Motor neuron (in vitro differentiated cells): ENCODE data around the gene SLC25A44. TPM values are rescaled to one million over a fixed set of nuclear protein-coding genes. Genes with fewer than 3 reads are reported as not detected.

Source experiments
- ATAC-seq, 8 experiments: fragments of 200-7000 bp; cut with Tn5 transposase; replicated peaks in 6 of 8; 2 replicates each; pipeline ENCODE4 v1.8.0; 2021; ENCODE audit warnings: mild to moderate bottlenecking in 8 of 8, moderate library complexity in 8 of 8
- H3K27ac ChIP-seq, 2 donors: fragments of 250-450 bp; sonication (Bioruptor Pico); 2 replicates each; pipeline ENCODE4 v1.9.0; 2021; ENCODE audit warnings: antibody characterized with exemption in 2 of 2, mild to moderate bottlenecking in 2 of 2, moderate library complexity in 1 of 2
- H3K4me1 ChIP-seq, 2 donors: fragments of 250-450 bp; sonication (Bioruptor Pico); replicated peaks in 1 of 2; 2 replicates each; pipeline ENCODE4 v1.6.1; 2021; ENCODE audit warnings: antibody characterized with exemption in 2 of 2, mild to moderate bottlenecking in 2 of 2, moderate library complexity in 1 of 2
- H3K4me3 ChIP-seq, 5 donors: fragments of 250-450 bp; sonication (Bioruptor Pico); 2 replicates each; pipeline ENCODE4 v1.9.0; 2021; ENCODE audit warnings: antibody characterized with exemption in 5 of 5, mild to moderate bottlenecking in 5 of 5, moderate library complexity in 4 of 5
- WGBS, 10 experiments: fragments of 450-650 bp; shearing (Covaris generic); methylation state at CpG; one replicate each; pipeline ENCODE4 v1.0.0; 2022; 5-methylcytosine and 5-hydroxymethylcytosine counted together
- in situ Hi-C, 9 experiments: fragments of 400-800 bp; cut with MboI; loops; one replicate each; pipeline ENCODE4 v1.15.0; 2021; ENCODE audit warnings: low sequenced_read_pairs in 9 of 9, low pct_unique_long_range_greater_than_20kb in 2 of 9; ENCODE audit not compliant: unreplicated experiment in 9 of 9
- total RNA-seq, 8 experiments: library from RNA; unstranded; fragments of 300-600 nt; gene quantifications; 2 replicates each; pipeline versions ENCODE4 v1.2.3 to v1.2.4, GENCODE V29; 2022

The SLC25A44 gene
- total RNA-seq, 8 experiments from 2014 or later = 16.5 to 26.8 (median 20.9) TPM

DNA sequence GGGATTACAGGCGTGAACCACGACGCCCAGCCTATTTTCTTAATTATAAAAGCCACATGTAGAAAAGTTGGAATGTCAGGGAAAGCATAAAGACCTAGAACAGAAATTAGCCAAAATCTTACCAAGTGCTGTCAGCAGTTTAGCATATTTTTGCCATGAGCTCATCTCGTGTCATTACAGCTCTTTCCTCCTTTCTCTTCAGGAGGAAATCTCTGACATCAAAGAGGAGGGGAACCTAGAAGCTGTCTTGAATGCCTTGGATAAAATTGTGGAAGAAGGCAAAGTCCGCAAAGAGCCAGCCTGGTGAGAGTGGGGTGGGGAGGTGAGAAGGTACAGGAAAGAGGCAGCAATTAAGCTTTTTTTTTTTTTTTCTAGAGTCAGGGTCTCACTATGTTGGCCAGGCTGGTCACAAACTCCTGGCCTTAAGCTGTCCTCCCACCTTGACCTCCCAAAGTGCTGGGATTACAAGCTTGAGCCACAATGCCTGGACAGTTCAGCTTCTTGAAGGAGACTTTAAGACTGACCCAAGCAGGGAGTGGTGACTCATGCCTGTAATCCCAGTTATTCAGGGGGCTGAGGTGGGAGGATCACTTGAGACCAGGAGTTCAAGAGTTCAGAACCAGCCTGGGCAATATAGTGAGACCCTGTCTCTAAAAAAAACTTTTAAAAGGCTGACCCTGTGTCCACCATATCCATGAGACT is 39.7 kb downstream of the SLC25A44 start:
- no peak overlapping the region for H3K4me3 ChIP-seq
- no peaks in the 10 kb centered on the region for H3K4me1 ChIP-seq
- H3K27ac ChIP-seq = no peak overlapping the region
- in situ Hi-C loops = loop anchor here in 4 of 9 experiments (10.0 to 25.0 kb wide), 3 partner anchors 96 to 146 kb away; partner anchors contain the start of gene MEX3A (in 2 of the 4)
- peak in 2 of 8 experiments; percentile 38 to 62 for ATAC-seq
- 33 to 100% (median 89%) methylated on average over 3 to 5 of the region's 5 CpGs; no CpG with 5 or more reads in 3 of the 10 experiments for WGBS, 10 experiments

GRCh38 chr1:156236164-156236563 is 42.3 kb downstream of the SLC25A44 start:
- Histone ChIP-seq H3K27ac (no peak overlapping the region), H3K4me1 (no peaks in the 10 kb centered on the region), H3K4me3 (no peak overlapping the region)
- WGBS, 10 experiments = 87 to 100% (median 100%) methylated on average over 1 to 8 of the region's 12 CpGs; no CpG with 5 or more reads in 5 of the 10 experiments
- no peak for ATAC-seq
- in situ Hi-C loops = loop anchor here in 4 of 9 experiments (10.0 to 25.0 kb wide), 3 partner anchors 99 to 149 kb away; partner anchors contain the start of gene MEX3A (in 2 of the 4)

GRCh38 chr1:156238248-156238647 is 44.3 kb downstream of the SLC25A44 start:
- WGBS, 10 experiments = 80 to 100% (median 94%) methylated on average over 1 to 5 of the region's 5 CpGs; no CpG with 5 or more reads in 2 of the 10 experiments
- ATAC-seq = no peak

GRCh38 chr1:156241311-156241811 is 47.5 kb downstream of the SLC25A44 start:
- 10 to 100% (median 77%) methylated on average over 1 to 11 of the region's 15 CpGs; no CpG with 5 or more reads in 4 of the 10 experiments for WGBS, 10 experiments
- in situ Hi-C loops = loop anchor here in 3 of 9 experiments (25.0 kb wide), 2 partner anchors 104 to 154 kb away; partner anchors contain the start of gene MEX3A (in 2 of the 3)
- no peak overlapping the region for H3K27ac ChIP-seq
- H3K4me3 ChIP-seq = no peak overlapping the region
- ATAC-seq = peak in 2 of 8 experiments; percentile 71 to 81
- no peaks in the 10 kb centered on the region for H3K4me1 ChIP-seq

More at GRCh38 chr1:156238248-156238647, 44.3 kb downstream of the SLC25A44 start:
- H3K4me1 ChIP-seq = no peaks in the 10 kb centered on the region
- in situ Hi-C loops = loop anchor here in 4 of 9 experiments (10.0 to 25.0 kb wide), 3 partner anchors 101 to 151 kb away; partner anchors contain the start of gene MEX3A (in 2 of the 4)
- no peak overlapping the region for H3K27ac ChIP-seq
- no peak overlapping the region for H3K4me3 ChIP-seq

- no peak within 1 kb of the TSS for H3K27ac ChIP-seq
- no peak within 1 kb of the TSS for H3K4me3 ChIP-seq
- 83 to 100% (median 96%) methylated on average over 1 to 11 of the region's 14 CpGs; no CpG with 5 or more reads in 7 of the 10 experiments for WGBS, 10 experiments
- in situ Hi-C loops = loop anchor here in 3 of 9 experiments (25.0 kb wide), 2 partner anchors 105 to 155 kb away; partner anchors contain the start of gene MEX3A (in 2 of the 3)
- peak in 1 of 8 experiments; percentile 3 for ATAC-seq
- no peaks in the 10 kb centered on the region for H3K4me1 ChIP-seq
Measured at GRCh38 chr1:156241926-156242325, 48.0 kb downstream of the SLC25A44 start, which contains the start of gene BGLAP. Gene BGLAP (plus strand): TSS chr1:156242184. CDS start chr1:156242232, 48 bp downstream.

GRCh38 chr1:156242738-156243137 is 48.8 kb downstream of the SLC25A44 start:
- WGBS, 10 experiments = 73 to 81% methylated on average over 6 to 7 of the region's 10 CpGs; no CpG with 5 or more reads in 8 of the 10 experiments
- Histone ChIP-seq H3K4me3 (no peak overlapping the region), H3K27ac (no peak overlapping the region), H3K4me1 (peaks cover 0 to 3% of the 10 kb centered on the region in 2 donors)
- ATAC-seq = no peak
- in situ Hi-C loops = loop anchor here in 3 of 9 experiments (25.0 kb wide), 2 partner anchors 105 to 155 kb away; partner anchors contain the start of gene MEX3A (in 2 of the 3)

DNA sequence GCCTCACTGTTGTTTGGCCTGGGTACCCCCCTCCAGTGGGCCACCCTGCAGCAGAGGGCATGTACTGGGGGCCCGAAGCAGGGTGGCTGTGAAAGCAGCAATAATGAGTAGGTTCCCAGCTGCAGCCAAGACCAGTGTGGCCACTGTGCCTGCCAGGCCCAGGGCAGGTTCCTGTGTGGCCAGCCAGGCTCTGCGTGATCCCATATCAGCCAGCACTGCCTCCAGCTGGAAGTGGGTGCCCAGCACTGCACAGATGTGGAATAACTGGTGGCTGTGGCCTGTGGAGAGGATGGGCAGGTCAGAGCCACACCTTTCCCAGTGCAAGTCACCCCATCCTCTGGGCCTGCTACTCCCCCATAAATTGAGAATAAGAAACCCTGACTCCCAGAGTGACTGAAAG is 50.2 kb downstream of the SLC25A44 start:
- WGBS, 10 experiments = 100% methylated on average over 1 of the region's 2 CpGs; no CpG with 5 or more reads in 8 of the 10 experiments
- Histone ChIP-seq H3K4me3 (no peak overlapping the region), H3K27ac (no peak overlapping the region), H3K4me1 (peaks cover 0 to 8% of the 10 kb centered on the region in 2 donors)
- in situ Hi-C loops = loop anchor here in 3 of 9 experiments (25.0 kb wide), 2 partner anchors 107 to 157 kb away; partner anchors contain the start of gene MEX3A (in 2 of the 3)
- ATAC-seq = no peak

- Histone ChIP-seq H3K4me1 (peaks cover 0 to 8% of the 10 kb centered on the region in 2 donors), H3K4me3 (no peak overlapping the region)
- WGBS, 10 experiments = 55 to 89% (median 82%) methylated on average over 4 to 11 of the region's 17 CpGs; no CpG with 5 or more reads in 7 of the 10 experiments
Measured at GRCh38 chr1:156244712-156245111, 50.8 kb downstream of the SLC25A44 start.

DNA sequence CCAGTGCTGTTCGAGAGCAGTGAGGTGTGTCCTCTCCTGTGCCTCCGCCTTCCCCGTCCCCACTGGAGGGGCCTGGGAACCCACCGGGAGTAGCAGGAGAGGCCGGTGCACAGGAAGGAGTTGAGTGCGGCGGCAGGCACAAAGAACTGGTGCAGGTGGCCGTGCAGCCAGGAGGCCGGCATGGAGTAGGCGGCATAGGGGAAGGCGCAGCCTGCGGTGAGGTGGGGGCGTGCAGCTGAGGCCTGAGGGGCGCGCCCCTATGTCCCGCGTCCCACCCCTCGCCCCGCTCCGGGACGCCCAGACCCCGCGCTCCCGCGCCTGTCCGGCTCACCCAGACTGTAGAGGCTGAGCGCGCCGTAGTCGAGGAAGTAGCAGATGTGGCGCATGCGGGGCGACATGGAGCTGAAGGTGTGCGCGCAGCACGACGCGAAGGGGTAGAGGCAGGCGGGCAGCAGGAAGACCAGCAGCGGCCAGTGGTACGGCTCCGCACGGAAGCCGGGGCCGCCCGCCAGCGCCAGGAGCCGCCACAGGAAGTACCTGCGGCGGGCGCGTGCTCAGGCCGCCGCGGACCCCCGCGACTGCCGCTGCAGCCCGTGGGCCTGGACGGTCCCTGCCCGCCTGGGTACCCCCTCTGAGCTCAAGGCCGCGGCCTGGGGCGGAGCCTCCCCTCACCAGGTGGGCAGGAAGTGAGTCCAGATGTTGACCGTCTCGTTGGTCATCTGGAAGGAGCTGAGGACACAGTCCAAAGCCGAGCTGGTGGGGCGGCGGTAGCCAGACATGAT is 51.7 kb downstream of the SLC25A44 start:
- 14 to 56% (median 18%) methylated on average over 8 to 45 of the region's 69 CpGs; no CpG with 5 or more reads in 6 of the 10 experiments for WGBS, 10 experiments

More at GRCh38 chr1:156244712-156245111, 50.8 kb downstream of the SLC25A44 start:
- ATAC-seq = no peak
- no peak overlapping the region for H3K27ac ChIP-seq
- in situ Hi-C loops = loop anchor here in 3 of 9 experiments (25.0 kb wide), 2 partner anchors 107 to 157 kb away; partner anchors contain the start of gene MEX3A (in 2 of the 3)

GRCh38 chr1:156246241-156246780 is 52.4 kb downstream of the SLC25A44 start:
- 62 to 84% (median 80%) methylated on average over 1 to 8 of the region's 10 CpGs; no CpG with 5 or more reads in 6 of the 10 experiments for WGBS, 10 experiments
- no peak overlapping the region for H3K27ac ChIP-seq
- no peak overlapping the region for H3K4me3 ChIP-seq
- ATAC-seq = no peak
- in situ Hi-C loops = loop anchor here in 3 of 9 experiments (25.0 kb wide), 2 partner anchors 109 to 159 kb away; partner anchors contain the start of gene MEX3A (in 2 of the 3)
- peaks cover 0 to 8% of the 10 kb centered on the region in 2 donors for H3K4me1 ChIP-seq

More for the DNA sequence above, 51.7 kb downstream of the SLC25A44 start:
- in situ Hi-C loops = loop anchor here in 3 of 9 experiments (25.0 kb wide), 2 partner anchors 108 to 158 kb away; partner anchors contain the start of gene MEX3A (in 2 of the 3)
- Histone ChIP-seq H3K27ac (no peak overlapping the region), H3K4me3 (no peak overlapping the region), H3K4me1 (peaks cover 0 to 8% of the 10 kb centered on the region in 2 donors)
- ATAC-seq = peak in 4 of 8 experiments; percentile 6 to 51 (median 20)

DNA sequence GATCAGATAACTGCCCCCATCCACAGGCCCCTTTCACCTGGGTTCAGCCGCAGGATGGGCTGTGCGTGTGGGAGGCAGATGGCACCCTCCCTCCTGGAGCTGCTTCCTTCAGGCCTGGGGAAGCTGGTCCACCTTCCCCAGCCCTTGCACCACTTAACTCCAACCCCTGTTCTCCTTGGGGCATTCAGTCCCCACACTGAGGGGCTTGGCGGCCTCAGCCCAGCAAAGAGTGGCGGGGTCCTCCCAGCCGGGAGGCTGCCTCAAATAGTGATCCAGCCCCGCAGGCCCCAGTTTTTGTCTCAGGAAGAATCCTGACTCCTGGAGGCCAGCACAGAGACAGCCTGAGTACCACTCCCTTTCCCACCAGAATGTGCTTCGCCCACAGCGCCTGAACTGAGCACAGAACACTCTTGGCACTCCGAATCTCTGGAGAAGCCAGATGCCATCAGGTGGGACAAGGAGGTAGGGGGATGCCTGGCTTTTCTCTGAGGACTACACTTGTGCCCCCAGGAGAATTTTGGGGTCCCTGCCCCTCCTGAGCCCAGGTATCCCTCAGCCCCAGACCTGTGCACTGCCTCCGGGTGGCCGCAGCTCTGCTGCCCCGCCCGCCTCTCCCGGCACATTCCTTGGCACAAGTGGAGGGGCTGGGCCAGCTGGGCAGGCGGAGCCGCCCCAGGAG is 53.0 kb downstream of the SLC25A44 start:
- peaks cover 0 to 8% of the 10 kb centered on the region in 2 donors for H3K4me1 ChIP-seq
- no peak overlapping the region for H3K4me3 ChIP-seq
- peak in 3 of 8 experiments; percentile 22 to 64 (median 60) for ATAC-seq
- in situ Hi-C loops = loop anchor here in 3 of 9 experiments (25.0 kb wide), 2 partner anchors 110 to 160 kb away; partner anchors contain the start of gene MEX3A (in 2 of the 3)
- H3K27ac ChIP-seq = no peak overlapping the region
- 38 to 92% (median 80%) methylated on average over 1 to 6 of the region's 16 CpGs; no CpG with 5 or more reads in 5 of the 10 experiments for WGBS, 10 experiments
